K562 (cell line): Measurements from ENCODE around the gene PEX11B. TPM values are rescaled to one million over a fixed set of nuclear protein-coding genes. Genes with fewer than 3 reads are reported as not detected.

ENCODE experiments used
- ATAC-seq: fragments of 200-7000 bp; cut with Tn5 transposase; 3 replicates; pipeline ENCODE4 v1.9.1; 2020; ENCODE audit warnings: moderate library complexity
- BruUV-seq: library from RNA; stranded (reverse); fragments of 400-500 nt; replicated peaks from 2 replicates; lab custom pipeline; 2021; lab: Mats Ljungman, UMichigan
- CTCF ChIA-PET: fragments of 300-600 bp; formaldehyde crosslinking; extraction: SDS; loops from one replicate; lab custom pipeline; 2021; ENCODE audit warnings: low intra/inter-chr PET ratio; lab: Yijun Ruan, JAX
- POLR2A ChIA-PET: fragments of 300-600, 350-650 bp; sonication (Branson Sonifier 250); formaldehyde crosslinking; extraction: SDS; loops from one replicate; lab custom pipeline; 2021; ENCODE audit warnings: antibody characterized with exemption, inconsistent platforms; lab: Yijun Ruan, JAX
- DNase-seq, 4 experiments: peaks; one replicate each; pipeline versions ENCODE4 v3.0.0 to v3.0.0-alpha.2; 2011 to 2018; ENCODE audit warnings: low spot score in 3 of 4, mixed read lengths in 3 of 4; ENCODE audit errors: extremely low read depth in 1 of 4
- FAIRE-seq: peaks from 2 replicates; lab custom pipeline; 2011; peaks lifted over from hg19 to GRCh38; lab: Jason Lieb, UNC
- H2AFZ ChIP-seq: 2 replicates; pipeline ENCODE4 v1.6.0; 2011; ENCODE audit warnings: low read depth, low read length, control low read depth, inconsistent platforms
- H3K27ac ChIP-seq: fragments of 200-600 bp; 3 replicates; pipeline ENCODE4 v1.8.0; 2011; ENCODE audit warnings: low read depth, mild to moderate bottlenecking, control low read depth, inconsistent platforms, low read length, moderate library complexity, mixed read lengths; ENCODE audit errors: extremely low read depth
- H3K27me3 ChIP-seq, 2 experiments: fragments of 300-600 bp in 1 of 2; 2 replicates in 1 of 2; 3 replicates in 1 of 2; pipeline versions ENCODE4 v1.6.0 to v1.8.0; 2011; ENCODE audit warnings: inconsistent platforms in 2 of 2, low read length in 2 of 2, mild to moderate bottlenecking in 1 of 2, mixed read lengths in 1 of 2, moderate library complexity in 1 of 2; ENCODE audit not compliant: control insufficient read depth in 2 of 2, insufficient read depth in 2 of 2
- H3K36me3 ChIP-seq: fragments of 300-600 bp; 3 replicates; pipeline ENCODE4 v1.8.0; 2011; ENCODE audit warnings: mild to moderate bottlenecking, low read length, inconsistent platforms; ENCODE audit not compliant: control insufficient read depth, insufficient read depth
- H3K4me1 ChIP-seq, 2 experiments: fragments of 200-600 bp in 1 of 2; replicated peaks in 1 of 2; 2 replicates in 1 of 2; 3 replicates in 1 of 2; pipeline versions ENCODE4 v1.5.1 to v1.8.0; 2011; ENCODE audit warnings: inconsistent platforms in 2 of 2, low read length in 2 of 2, mild to moderate bottlenecking in 1 of 2, mixed read lengths in 1 of 2, moderate library complexity in 1 of 2; ENCODE audit not compliant: control insufficient read depth in 2 of 2, insufficient read depth in 2 of 2
- H3K4me2 ChIP-seq: 2 replicates; pipeline ENCODE4 v1.6.1; 2011; ENCODE audit warnings: low read length, control low read depth, inconsistent platforms, mixed read lengths; ENCODE audit not compliant: insufficient read depth
- H3K4me3 ChIP-seq: fragments of 200-600 bp; sonication (generic), shearing (Covaris generic); 2 replicates; pipeline ENCODE4 v1.5.1; 2016; ENCODE audit warnings: control low read depth, inconsistent platforms
- H3K79me2 ChIP-seq: fragments of 200-600 bp; 3 replicates; pipeline ENCODE4 v1.8.0; 2011; ENCODE audit warnings: low read length, inconsistent platforms; ENCODE audit not compliant: control insufficient read depth, insufficient read depth
- H3K9ac ChIP-seq, 2 experiments: 2 replicates each; pipeline versions ENCODE4 v1.6.0 to v1.6.1; 2011; ENCODE audit warnings: low read depth in 2 of 2, low read length in 2 of 2, control low read depth in 1 of 2, inconsistent platforms in 1 of 2, mild to moderate bottlenecking in 1 of 2, mixed read lengths in 1 of 2; ENCODE audit not compliant: insufficient read depth in 1 of 2
- H3K9me1 ChIP-seq: one replicate; pipeline ENCODE4 v1.6.0; 2011; ENCODE audit warnings: inconsistent platforms, mild to moderate bottlenecking, low read length, moderate library complexity; ENCODE audit not compliant: control insufficient read depth, insufficient read depth
- H3K9me3 ChIP-seq: replicated peaks from 2 replicates; pipeline ENCODE4 v1.5.1; 2011; ENCODE audit warnings: low read depth, low read length, inconsistent platforms; ENCODE audit not compliant: control insufficient read depth, insufficient read depth
- H4K20me1 ChIP-seq: replicated peaks from 2 replicates; pipeline ENCODE4 v1.6.1; 2011; ENCODE audit warnings: low read length, inconsistent platforms, mixed read lengths; ENCODE audit not compliant: control insufficient read depth, insufficient read depth
- HNRNPH1 ChIP-seq: fragments of 200-400 bp; formaldehyde crosslinking; optimal IDR thresholded peaks from 2 replicates; pipeline ENCODE3; 2017; ENCODE audit warnings: low read depth, mild to moderate bottlenecking, low read length, moderate library complexity
- HNRNPL ChIP-seq: fragments of 200-400 bp; formaldehyde crosslinking; IDR thresholded peaks from 2 replicates; pipeline ENCODE4 v1.6.1; 2017; ENCODE audit warnings: low read depth, mild to moderate bottlenecking, low read length
- HNRNPLL ChIP-seq: fragments of 200-400 bp; formaldehyde crosslinking; IDR thresholded peaks from 2 replicates; pipeline ENCODE4 v1.6.1; 2017; ENCODE audit warnings: low read length, low read depth, mild to moderate bottlenecking; ENCODE audit not compliant: poor library complexity, severe bottlenecking
- KDM4B ChIP-seq, 2 experiments: fragments of 450-650 bp in 1 of 2; sonication (generic) in 1 of 2; IDR thresholded peaks; 2 replicates each; pipeline ENCODE4 v1.6.1; 2016 to 2017; ENCODE audit warnings: borderline replicate concordance in 2 of 2, antibody characterized with exemption in 1 of 2, low read depth in 1 of 2, mild to moderate bottlenecking in 1 of 2
- PTBP1 ChIP-seq: fragments of 200-400 bp; formaldehyde crosslinking; IDR thresholded peaks from 2 replicates; pipeline ENCODE4 v1.6.1; 2017; ENCODE audit warnings: low read depth, low read length
- RBM22 ChIP-seq: fragments of 200-400 bp; formaldehyde crosslinking; IDR thresholded peaks from 2 replicates; pipeline ENCODE4 v1.6.1; 2018; ENCODE audit warnings: low read length, low read depth; ENCODE audit not compliant: poor library complexity, severe bottlenecking
- SMARCC2 ChIP-seq: fragments of 450-650 bp; IDR thresholded peaks from 2 replicates; pipeline ENCODE4 v1.6.1; 2017; ENCODE audit warnings: antibody characterized with exemption, moderate library complexity, mild to moderate bottlenecking, low read depth
- ZNF316 ChIP-seq: fragments of 450-650 bp; IDR thresholded peaks from 2 replicates; pipeline ENCODE4 v1.6.1; 2016
- ZNF785 ChIP-seq: fragments of 250-450 bp; sonication (Bioruptor Pico); IDR thresholded peaks from 2 replicates; pipeline ENCODE4 v1.4.0; 2020; ENCODE audit warnings: mild to moderate bottlenecking
- WGBS: fragments of 100-300 bp; shearing (Covaris generic); methylation state at CpG from one replicate; pipeline ENCODE4 v1.1.6; 2016; ENCODE audit warnings: low coverage, mixed read lengths; ENCODE audit not compliant: insufficient coverage; ENCODE audit errors: missing lambda C conversion rate; 5-methylcytosine and 5-hydroxymethylcytosine counted together
- in situ Hi-C: fragments of 300-500 bp; cut with MboI; formaldehyde crosslinking; loops from 4 replicates; pipeline ENCODE4 v1.15.0; 2018; ENCODE audit warnings: inconsistent platforms, mixed read lengths
- intact Hi-C: fragments of 100-400 bp; cut with micrococcal nuclease; formaldehyde crosslinking; loops from 2 replicates; pipeline ENCODE4 v1.14.2; 2022
- polyA plus RNA-seq, 8 experiments: library from polyadenylated mRNA; depleted of rRNA in 4 of 8; stranded (reverse) in 5 of 8; unstranded in 3 of 8; fragments of >200 nt; fragmentation: Nextera tagmentation in 2 of 8; fragmentation: Illumina TruSeq in 1 of 8; extraction: Ambion mirVana in 2 of 8; extraction: Trizol in 1 of 8; gene quantifications; 2 replicates each; pipeline versions ENCODE4 v1.2.1 to v1.2.3, GENCODE V29; 2011 to 2014; ENCODE audit warnings: inconsistent platforms in 1 of 8, missing spikeins in 1 of 8
- total RNA-seq, 7 experiments: library from RNA; depleted of rRNA in 6 of 7; stranded (reverse); fragments of >200 nt in 6 of 7; fragmentation: Illumina TruSeq in 2 of 7; extraction: Trizol in 2 of 7; gene quantifications; 2 replicates each; pipeline versions ENCODE4 v1.2.1 to v1.2.3, GENCODE V29; 2011 to 2021; ENCODE audit warnings: low replicate concordance in 1 of 7
- TF ChIP-seq, protein P1 (sequence below): fragments of 450-650 bp; IDR thresholded peaks from 2 replicates; pipeline ENCODE4 v1.6.1; 2018; ENCODE audit warnings: mild to moderate bottlenecking, low read depth; ENCODE audit not compliant: partially characterized antibody
- TF ChIP-seq, protein P2 (sequence below): IDR thresholded peaks from 2 replicates; pipeline ENCODE4 v1.6.1; 2011; ENCODE audit warnings: borderline replicate concordance, low read depth, mild to moderate bottlenecking, moderate library complexity, low read length; ENCODE audit not compliant: insufficient read depth, poor library complexity, severe bottlenecking

The PEX11B gene
- total and polyA plus RNA-seq, 9 of the 15 experiments (the other 6 are each of a cell fraction or from before 2014, with no cell fraction given): 13.2 to 60.0 (median 21.7) TPM

DNA sequence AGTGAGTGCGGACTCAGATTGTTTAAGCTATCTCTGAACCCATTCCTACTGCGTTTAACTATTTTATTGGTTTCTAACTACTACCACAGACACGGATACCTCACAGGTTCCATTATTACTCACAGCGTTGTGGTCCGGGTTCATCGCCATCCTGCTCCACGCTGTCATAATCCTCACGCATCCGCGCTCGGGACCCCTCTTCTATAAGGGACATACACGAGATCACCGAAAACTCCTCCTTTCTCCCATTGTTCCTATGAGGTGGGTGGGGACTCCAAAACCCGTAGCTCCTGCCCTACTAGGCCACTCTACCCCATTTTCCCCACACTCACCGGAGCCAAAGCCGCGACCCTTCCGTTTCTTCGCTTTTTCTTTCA, 8.2 kb upstream of the PEX11B start:
- CTCF ChIA-PET: no interaction called here
- no peak for TF ChIP-seq HNRNPH1
- TF ChIP-seq PTBP1: 0 out of 2 replicates have a peak, but pooled peaks have one; percentile 4
- TF ChIP-seq, protein P1, sequence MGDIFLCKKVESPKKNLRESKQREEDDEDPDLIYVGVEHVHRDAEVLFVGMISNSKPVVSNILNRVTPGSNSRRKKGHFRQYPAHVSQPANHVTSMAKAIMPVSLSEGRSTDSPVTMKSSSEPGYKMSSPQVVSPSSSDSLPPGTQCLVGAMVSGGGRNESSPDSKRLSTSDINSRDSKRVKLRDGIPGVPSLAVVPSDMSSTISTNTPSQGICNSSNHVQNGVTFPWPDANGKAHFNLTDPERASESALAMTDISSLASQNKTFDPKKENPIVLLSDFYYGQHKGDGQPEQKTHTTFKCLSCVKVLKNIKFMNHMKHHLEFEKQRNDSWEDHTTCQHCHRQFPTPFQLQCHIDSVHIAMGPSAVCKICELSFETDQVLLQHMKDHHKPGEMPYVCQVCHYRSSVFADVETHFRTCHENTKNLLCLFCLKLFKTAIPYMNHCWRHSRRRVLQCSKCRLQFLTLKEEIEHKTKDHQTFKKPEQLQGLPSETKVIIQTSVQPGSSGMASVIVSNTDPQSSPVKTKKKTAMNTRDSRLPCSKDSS: no peak
- TF ChIP-seq ZNF785: no peak
- no peak for TF ChIP-seq SMARCC2
- no peak for TF ChIP-seq HNRNPL
- TF ChIP-seq ZNF316: no peak
- TF ChIP-seq HNRNPLL: no peak
- TF ChIP-seq KDM4B (IDR thresholded peaks at IDR 0.05; ENCODE audit: borderline replicate concordance in 2 of 2, low read depth in 1 of 2): no peak
- TF ChIP-seq, protein P2, sequence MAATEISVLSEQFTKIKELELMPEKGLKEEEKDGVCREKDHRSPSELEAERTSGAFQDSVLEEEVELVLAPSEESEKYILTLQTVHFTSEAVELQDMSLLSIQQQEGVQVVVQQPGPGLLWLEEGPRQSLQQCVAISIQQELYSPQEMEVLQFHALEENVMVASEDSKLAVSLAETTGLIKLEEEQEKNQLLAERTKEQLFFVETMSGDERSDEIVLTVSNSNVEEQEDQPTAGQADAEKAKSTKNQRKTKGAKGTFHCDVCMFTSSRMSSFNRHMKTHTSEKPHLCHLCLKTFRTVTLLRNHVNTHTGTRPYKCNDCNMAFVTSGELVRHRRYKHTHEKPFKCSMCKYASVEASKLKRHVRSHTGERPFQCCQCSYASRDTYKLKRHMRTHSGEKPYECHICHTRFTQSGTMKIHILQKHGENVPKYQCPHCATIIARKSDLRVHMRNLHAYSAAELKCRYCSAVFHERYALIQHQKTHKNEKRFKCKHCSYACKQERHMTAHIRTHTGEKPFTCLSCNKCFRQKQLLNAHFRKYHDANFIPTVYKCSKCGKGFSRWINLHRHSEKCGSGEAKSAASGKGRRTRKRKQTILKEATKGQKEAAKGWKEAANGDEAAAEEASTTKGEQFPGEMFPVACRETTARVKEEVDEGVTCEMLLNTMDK: no peak
- no peak for TF ChIP-seq RBM22

More for the DNA sequence above, 8.2 kb upstream of the PEX11B start:
- Histone ChIP-seq H3K9me1 (no peaks in the 10 kb centered on the region), H3K79me2 (peaks cover 22% of the 10 kb centered on the region), H3K27ac (peak overlapping the region; percentile 96), H4K20me1 (0 out of 2 replicates have a peak, but pooled peaks cover 3% of the 10 kb centered on the region), H3K36me3 (peaks cover 27% of the 10 kb centered on the region), H3K4me3 (peak overlapping the region; percentile 70), H3K27me3 (no peaks in the 10 kb centered on the region), H3K4me1 (peaks cover 4 to 8% of the 10 kb centered on the region in 2 experiments; a peak in 4 of 5 replicates), H2AFZ (peak overlapping the region; percentile 84), H3K9me3 (no peaks in the 10 kb centered on the region), H3K9ac (peak overlapping the region; percentile 91 to 96), H3K4me2 (peak overlapping the region; percentile 94)
- DNase-seq (no peak), ATAC-seq (peak; percentile 4), FAIRE-seq (no peak)
- in situ Hi-C loops: no loop called here
- BruUV-seq: TSS peak; percentile 73
- 4% methylated on average over 18 of the region's 19 CpGs for WGBS
- intact Hi-C loops: no loop called here
- POLR2A ChIA-PET: interaction anchor here (0.6 to 2.1 kb wide), 18 partner anchors 8 to 111 kb away, joined by 3 to 18 read pairs (median 7); partner anchors contain the start of genes ANKRD34A, LIX1L, PEX11B and PIAS3
